Natural killer cell treated with Interleukin-12 subunit alpha and Interleukin-12 subunit beta and Interleukin-15 and Interleukin-18, amount 100 ng/mL, for 72 hours (primary cell): ENCODE data around the gene INHBC. TPM values are rescaled to one million over a fixed set of nuclear protein-coding genes. Genes with fewer than 3 reads are reported as not detected.
"Not testable (repeated sequence)": the region's sequence is repeated elsewhere in the genome, so short reads cannot be mapped to it uniquely, and the experiment has no call there.

ENCODE experiments used
- ATAC-seq, 2 donors: fragments of 150-1000 bp; cut with Tn5 transposase in 1 of 2; sonication (Bioruptor Pico), chemical (Tn5 transposase) in 1 of 2; 2 replicates each; pipeline ENCODE4 v1.10.0; 2021
- DNase-seq: peaks from one replicate; pipeline ENCODE4 v3.0.0; 2022; ENCODE audit warnings: low spot score
- H3K27ac Mint-ChIP-seq, 2 donors: 1 replicate in 1 of 2; 2 replicates in 1 of 2; pipeline ENCODE4 v1.8.0; 2022; ENCODE audit warnings: mixed read lengths in 2 of 2, mild to moderate bottlenecking in 1 of 2, moderate library complexity in 1 of 2
- H3K27me3 Mint-ChIP-seq, 2 donors: 1 replicate in 1 of 2; 2 replicates in 1 of 2; pipeline ENCODE4 v1.8.0; 2022; ENCODE audit warnings: mixed read lengths in 2 of 2
- H3K36me3 Mint-ChIP-seq: one replicate; pipeline ENCODE4 v1.8.0; 2022; ENCODE audit warnings: mixed read lengths
- H3K4me1 Mint-ChIP-seq, 2 donors: 1 replicate in 1 of 2; 2 replicates in 1 of 2; pipeline ENCODE4 v1.8.0; 2022; ENCODE audit warnings: low read depth in 2 of 2, mixed read lengths in 2 of 2, mild to moderate bottlenecking in 1 of 2
- H3K4me3 Mint-ChIP-seq: one replicate; pipeline ENCODE4 v1.8.0; 2022; ENCODE audit warnings: mixed read lengths
- H3K9me3 Mint-ChIP-seq: 2 replicates; pipeline ENCODE4 v1.8.0; 2022; ENCODE audit warnings: mixed read lengths
- total RNA-seq, 2 donors: library from RNA; stranded (reverse); gene quantifications; one replicate each; pipeline ENCODE4 v1.2.3, GENCODE V29; 2022

INHBC gene
- total RNA-seq, 2 donors from 2014 or later: not detected

DNA sequence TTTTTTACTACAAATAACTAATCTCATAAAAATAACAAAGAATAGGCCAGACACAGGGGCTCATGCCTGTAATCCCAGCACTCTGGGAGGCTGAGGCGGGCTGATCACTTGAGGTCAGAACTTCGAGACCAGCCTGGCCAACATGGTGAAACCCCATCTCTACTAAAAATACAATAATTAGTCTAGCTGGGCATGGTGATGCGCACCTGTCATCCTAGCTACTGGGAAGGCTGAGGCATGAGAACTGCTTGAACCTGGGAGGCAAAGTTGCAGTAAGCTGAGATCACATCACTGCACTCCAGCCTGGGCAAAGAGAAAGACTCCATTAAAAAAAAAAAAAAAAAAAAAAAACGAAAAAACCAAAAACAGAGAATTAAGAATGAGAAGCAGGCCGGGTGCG is 20.4 kb upstream of the INHBC start:
- not testable (repeated sequence) for H3K9me3 Mint-ChIP-seq, H3K27ac Mint-ChIP-seq, H3K36me3 Mint-ChIP-seq, H3K27me3 Mint-ChIP-seq, ATAC-seq, H3K4me3 Mint-ChIP-seq, DNase-seq
- peaks cover 11 to 16% of the 10 kb centered on the region in 2 donors for H3K4me1 Mint-ChIP-seq

DNA sequence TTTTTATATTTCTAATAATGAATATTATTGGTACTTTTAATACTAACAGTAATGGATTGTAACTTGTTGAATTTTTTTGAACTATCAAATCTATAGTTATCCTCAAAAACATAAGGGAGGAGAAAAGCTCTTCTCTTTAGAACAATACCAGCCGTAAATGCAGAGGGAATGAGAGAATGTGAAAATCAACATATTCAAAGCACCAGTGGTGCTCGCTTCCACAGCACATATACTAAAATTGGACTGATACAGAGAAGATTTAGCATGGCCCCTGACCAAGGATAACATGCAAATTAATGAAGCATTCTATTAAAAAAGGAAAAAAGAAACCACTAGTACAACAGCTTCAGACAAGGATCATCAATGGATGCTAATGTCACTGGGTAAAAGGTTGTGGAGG is 19.5 kb upstream of the INHBC start:
- Mint-ChIP-seq H3K27ac (no peak overlapping the region), H3K4me1 (peaks cover 16 to 22% of the 10 kb centered on the region in 2 donors), H3K9me3 (no peaks in the 10 kb centered on the region), H3K27me3 (no peaks in the 10 kb centered on the region), H3K4me3 (no peak overlapping the region), H3K36me3 (no peaks in the 10 kb centered on the region)
- DNase-seq (no peak), ATAC-seq (no peak)

DNA sequence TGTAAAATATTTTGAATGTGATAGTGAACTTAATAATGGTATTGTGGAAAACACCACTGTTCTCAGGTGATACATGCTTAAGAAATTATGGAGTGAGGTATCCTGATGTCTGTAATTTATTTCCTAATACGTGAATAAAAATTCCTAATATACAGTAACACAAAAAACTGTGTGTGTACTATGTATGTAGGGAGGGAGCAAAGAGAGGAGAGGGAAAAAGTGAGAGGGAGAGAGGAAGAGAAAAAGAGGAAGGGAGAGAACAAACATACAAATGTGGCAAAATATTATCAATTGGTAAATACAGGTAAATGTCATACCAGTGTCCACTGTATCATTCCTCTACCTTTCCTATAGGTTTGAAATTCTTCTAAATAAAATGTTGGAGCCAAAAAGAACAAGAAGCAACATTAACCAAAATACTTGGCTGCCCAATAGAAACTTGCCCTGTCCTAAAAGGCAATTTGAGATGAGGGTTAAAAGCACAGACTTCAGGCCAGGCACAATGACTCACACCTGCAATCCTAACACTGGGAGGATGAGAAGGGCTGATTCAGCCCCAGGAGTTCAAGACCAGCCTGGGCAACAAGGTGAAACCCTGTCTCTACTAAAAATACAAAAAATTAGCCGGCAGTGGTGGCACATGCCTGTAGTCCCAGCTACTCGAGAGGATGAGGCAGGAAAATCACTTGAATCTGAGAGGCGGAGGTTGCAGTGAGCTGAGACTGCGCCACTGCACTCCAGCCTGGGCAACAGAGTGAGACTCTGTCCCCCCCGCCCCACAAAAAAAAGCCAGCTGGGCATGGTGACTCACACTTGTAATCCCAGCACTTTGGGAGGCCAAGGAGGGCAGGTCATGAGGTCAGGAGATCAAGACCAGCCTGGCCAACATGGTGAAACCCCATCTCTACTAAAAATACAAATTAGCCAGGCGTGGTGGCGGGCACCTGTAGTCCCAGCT is 18.3 kb upstream of the INHBC start:
- Mint-ChIP-seq H3K4me3 (no peak overlapping the region), H3K4me1 (peaks cover 20 to 33% of the 10 kb centered on the region in 2 donors), H3K27me3 (no peaks in the 10 kb centered on the region), H3K36me3 (no peaks in the 10 kb centered on the region), H3K9me3 (no peaks in the 10 kb centered on the region), H3K27ac (no peak overlapping the region)
- DNase-seq (no peak), ATAC-seq (no peak)

DNA sequence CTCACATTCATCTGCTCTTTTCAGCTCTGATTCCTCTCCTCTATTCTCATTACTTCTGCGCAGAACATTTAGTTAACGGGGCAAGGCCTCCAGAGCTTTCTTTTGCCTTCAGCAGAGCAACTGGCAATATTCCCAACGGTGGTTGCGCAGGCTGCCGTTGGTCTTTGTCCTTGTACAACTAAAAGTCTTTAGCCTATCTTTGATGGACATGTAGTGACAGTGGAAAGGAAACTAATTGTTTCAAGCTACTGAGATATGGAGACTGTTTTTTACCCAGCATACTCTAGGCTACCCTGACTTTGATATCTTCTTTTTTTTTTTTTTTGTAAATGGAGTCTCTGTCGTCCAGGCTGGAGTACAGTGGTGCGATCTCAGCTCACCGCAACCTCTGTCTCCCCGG is 16.3 kb upstream of the INHBC start:
- peaks cover 23 to 33% of the 10 kb centered on the region in 2 donors for H3K4me1 Mint-ChIP-seq
- no peaks in the 10 kb centered on the region for H3K9me3 Mint-ChIP-seq
- H3K27ac Mint-ChIP-seq: no peak overlapping the region
- no peak overlapping the region for H3K4me3 Mint-ChIP-seq
- H3K27me3 Mint-ChIP-seq: no peaks in the 10 kb centered on the region
- DNase-seq (no peak), ATAC-seq (no peak)
- H3K36me3 Mint-ChIP-seq: no peaks in the 10 kb centered on the region

DNA sequence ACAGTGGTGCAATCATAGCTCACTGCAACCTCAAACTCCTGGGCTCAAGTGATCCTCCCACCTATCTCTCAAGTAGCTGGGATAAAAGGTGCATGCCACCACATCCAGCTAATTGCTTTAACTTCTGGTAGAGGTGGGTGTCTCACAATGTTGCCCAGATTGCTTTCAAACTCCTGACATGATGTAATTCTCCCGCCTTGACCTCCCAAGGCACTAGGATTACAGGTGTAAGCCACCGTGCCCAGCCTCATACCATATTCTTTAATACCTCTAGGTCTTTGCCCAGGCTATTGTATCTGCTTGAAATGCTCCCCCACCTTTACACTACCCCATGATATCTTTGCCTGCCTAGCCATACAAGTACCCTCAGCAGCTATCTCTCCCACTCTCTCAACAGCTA is 15.1 kb upstream of the INHBC start:
- Mint-ChIP-seq H3K4me3 (no peak overlapping the region), H3K4me1 (peaks cover 26 to 36% of the 10 kb centered on the region in 2 donors), H3K27me3 (no peaks in the 10 kb centered on the region), H3K36me3 (no peaks in the 10 kb centered on the region), H3K9me3 (no peaks in the 10 kb centered on the region), H3K27ac (no peak overlapping the region)
- ATAC-seq (no peak), DNase-seq (no peak)

DNA sequence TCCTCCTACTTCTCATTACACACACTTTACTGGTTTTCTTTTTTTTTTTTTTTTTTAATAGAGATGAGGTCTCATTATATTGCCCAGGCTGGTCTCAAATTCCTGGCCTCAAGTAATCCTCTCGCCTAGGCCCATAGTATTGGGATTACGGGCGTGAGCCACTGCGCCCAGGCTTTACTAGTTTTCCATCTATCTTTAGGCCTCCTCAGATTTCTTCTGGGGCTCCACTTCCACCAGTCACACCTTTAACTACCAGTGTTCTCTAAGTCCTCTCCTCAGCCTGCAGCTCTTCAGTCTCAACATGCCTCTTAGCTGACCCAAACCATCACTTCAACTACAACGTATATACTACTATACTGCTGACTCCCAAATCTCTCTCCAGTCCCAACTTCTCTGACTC is 14.1 kb upstream of the INHBC start:
- DNase-seq (no peak), ATAC-seq (no peak)
- Mint-ChIP-seq H3K4me1 (peaks cover 26 to 33% of the 10 kb centered on the region in 2 donors), H3K9me3 (no peaks in the 10 kb centered on the region), H3K36me3 (no peaks in the 10 kb centered on the region), H3K27ac (peak overlapping the region in 1 of 2 donors; percentile 1), H3K4me3 (no peak overlapping the region), H3K27me3 (no peaks in the 10 kb centered on the region)

DNA sequence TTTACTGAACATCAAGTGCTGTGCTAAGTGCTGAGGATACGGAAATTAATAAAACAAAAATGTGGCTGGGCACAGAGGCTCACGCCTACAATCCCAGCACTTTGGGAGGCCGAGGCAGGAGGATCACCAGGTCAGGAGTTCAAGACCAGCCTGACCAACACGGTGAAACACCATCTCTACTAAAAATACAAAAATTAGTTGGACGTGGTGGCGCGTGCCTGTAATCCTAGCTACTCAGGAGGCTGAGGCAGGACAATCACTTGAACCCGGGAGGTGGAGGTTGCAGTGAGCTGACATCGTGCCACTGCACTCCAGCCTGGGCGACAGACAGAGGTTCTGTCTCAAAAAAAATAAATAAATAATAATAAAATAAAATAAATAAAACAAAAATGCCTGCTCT is 7.6 kb upstream of the INHBC start:
- H3K36me3 Mint-ChIP-seq, H3K27me3 Mint-ChIP-seq, H3K4me3 Mint-ChIP-seq, ATAC-seq, H3K9me3 Mint-ChIP-seq, DNase-seq: not testable (repeated sequence)
- peak overlapping the region; percentile 6 to 46 for H3K27ac Mint-ChIP-seq
- peaks cover 30 to 32% of the 10 kb centered on the region in 2 donors for H3K4me1 Mint-ChIP-seq

DNA sequence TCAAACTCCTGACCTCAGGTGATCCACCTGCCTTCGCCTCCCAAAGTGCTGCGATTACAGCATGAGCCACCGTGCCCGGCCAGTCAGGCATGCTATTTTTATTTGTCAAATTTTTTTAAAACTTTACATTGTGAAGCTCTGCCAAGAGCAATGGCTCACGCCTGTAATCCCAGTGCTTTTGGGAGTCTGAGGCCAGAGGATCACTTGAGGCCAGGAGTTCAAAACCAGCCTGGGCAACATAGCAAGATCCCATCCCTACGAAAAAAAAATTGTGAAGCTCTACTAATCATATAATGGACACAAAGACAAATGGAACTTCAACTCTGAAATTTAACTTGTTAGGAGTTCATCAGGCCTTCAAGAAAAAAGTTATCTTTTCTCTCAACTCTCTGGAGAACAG is 5.6 kb upstream of the INHBC start:
- H3K27ac Mint-ChIP-seq: peak overlapping the region; percentile 100
- no peak for DNase-seq
- H3K36me3 Mint-ChIP-seq: no peaks in the 10 kb centered on the region
- no peaks in the 10 kb centered on the region for H3K9me3 Mint-ChIP-seq
- ATAC-seq: no peak
- H3K27me3 Mint-ChIP-seq: no peaks in the 10 kb centered on the region
- H3K4me1 Mint-ChIP-seq: peaks cover 27 to 32% of the 10 kb centered on the region in 2 donors
- H3K4me3 Mint-ChIP-seq: peak overlapping the region; percentile 95

DNA sequence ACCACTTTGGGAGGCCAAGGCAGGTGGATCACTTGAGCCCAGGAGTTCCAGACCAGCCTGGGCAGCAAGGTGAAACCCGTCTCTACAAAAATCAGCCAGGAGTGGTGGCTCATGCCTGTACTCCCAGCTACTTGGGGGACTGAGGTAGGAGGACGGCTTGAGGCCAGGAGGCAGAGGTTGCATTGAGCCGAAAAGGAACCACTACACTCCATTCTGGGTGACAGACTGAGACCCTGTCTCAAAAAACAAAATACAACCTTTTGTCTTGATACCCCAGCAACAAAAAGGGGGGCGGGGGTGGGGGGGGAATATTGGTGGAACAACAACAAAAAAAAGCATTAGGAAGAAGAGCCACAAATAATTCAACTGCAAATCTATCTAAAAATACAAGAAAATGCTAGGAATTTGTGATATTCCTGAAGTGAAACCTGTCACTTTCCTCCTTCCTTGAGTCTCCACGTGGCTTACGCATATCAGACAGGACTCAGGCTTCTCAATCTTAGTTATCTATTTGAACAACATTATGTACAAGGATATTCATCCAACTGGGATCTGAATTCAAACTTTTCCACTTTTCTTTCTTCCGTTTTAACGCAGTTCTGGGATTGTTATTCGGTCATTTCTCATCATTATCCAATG is 5.0 kb upstream of the INHBC start:
- no peak for ATAC-seq
- Mint-ChIP-seq H3K27ac (peak overlapping the region; percentile 100), H3K4me3 (peak overlapping the region; percentile 95), H3K4me1 (peaks cover 27 to 31% of the 10 kb centered on the region in 2 donors), H3K36me3 (no peaks in the 10 kb centered on the region), H3K9me3 (no peaks in the 10 kb centered on the region), H3K27me3 (no peaks in the 10 kb centered on the region)
- no peak for DNase-seq

DNA sequence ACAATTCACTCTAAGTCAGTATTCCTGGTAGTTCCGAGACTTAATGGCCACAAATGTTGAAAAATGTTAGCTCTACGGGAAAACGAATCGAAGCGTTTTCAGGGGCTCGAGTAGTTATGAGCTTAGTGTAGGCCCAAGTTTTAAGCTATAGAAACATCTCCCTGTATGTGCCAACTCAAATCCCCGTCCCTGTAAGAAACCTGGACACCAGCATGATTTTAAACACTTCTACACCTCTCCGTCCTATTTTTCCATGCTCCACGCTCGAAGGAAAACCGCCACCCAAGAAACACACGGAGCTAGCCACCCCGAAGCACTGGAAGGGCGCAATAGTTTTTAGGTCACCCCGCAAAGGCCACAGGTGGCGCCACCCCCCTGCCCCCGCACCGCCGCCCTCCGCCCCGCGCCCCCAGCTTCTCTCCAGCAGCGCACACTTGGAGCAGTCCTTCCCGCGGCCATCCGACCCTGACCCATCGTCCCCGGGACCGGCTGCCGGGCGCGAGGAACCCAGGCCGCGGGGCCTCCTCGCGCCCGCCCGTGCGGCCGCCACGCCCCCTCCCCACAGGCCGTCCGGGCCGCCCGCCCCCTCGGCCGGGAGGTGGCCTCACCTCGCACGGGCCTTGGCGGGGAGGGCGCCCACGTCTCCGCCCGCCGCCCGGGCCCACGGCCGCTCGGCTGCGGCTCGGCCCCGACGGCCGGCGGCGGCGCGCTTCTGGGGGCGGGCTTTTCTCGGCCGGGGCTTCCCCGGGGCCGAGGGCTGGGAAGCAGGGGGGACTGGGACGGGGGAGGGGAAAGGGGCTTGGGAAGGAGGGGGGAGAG is 4.3 kb upstream of the INHBC start:
- peak overlapping the region; percentile 95 for H3K4me3 Mint-ChIP-seq
- no peaks in the 10 kb centered on the region for H3K36me3 Mint-ChIP-seq
- H3K4me1 Mint-ChIP-seq: peaks cover 34 to 37% of the 10 kb centered on the region in 2 donors
- no peaks in the 10 kb centered on the region for H3K9me3 Mint-ChIP-seq
- ATAC-seq: peak; percentile 86
- DNase-seq: peak; percentile 85
- H3K27me3 Mint-ChIP-seq: no peaks in the 10 kb centered on the region
- peak overlapping the region; percentile 100 for H3K27ac Mint-ChIP-seq

DNA sequence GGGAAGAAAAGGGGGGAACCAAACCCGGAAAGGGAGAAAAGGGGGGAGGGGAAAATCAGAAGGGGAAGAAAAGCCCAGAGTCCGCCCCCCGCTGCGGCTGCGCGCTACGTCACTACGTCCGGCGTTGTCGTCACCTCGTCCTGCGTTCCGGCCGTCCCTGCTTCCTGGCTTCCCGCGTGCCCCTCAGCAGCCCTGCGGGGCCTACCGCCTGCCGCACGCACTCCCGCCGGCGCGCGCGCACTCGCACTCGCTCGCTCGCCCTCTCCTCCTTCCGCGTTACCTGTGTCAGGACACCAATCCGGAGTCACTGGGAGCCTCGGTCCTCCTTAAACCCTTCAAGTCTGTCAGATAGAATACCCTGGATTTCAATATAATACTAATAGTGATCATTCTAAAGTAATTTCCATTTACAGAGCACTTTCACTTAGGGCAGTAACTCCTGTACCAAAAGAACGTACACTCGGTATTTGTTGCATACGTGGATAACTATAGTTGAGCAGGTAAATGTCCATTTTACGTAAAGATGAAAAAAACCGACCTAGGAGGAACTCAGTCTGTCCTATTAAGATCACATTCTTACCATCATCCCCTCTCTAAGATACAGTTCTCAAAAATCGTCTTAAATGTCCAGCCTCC is 3.5 kb upstream of the INHBC start, which contains the start of gene R3HDM2:
Gene R3HDM2, minus strand, starts transcription at position 113 of the 636 bp plus-strand sequence. CDS start 120,615 bp downstream, outside the sequence.
- peak; percentile 97 for DNase-seq
- Mint-ChIP-seq H3K36me3 (no peaks in the 10 kb centered on the region), H3K9me3 (no peaks in the 10 kb centered on the region), H3K27me3 (no peaks in the 10 kb centered on the region), H3K27ac (peak within 1 kb of the TSS; percentile 100), H3K4me3 (peak within 1 kb of the TSS; percentile 95), H3K4me1 (peaks cover 37 to 41% of the 10 kb centered on the region in 2 donors)
- ATAC-seq: peak; percentile 95 to 96

DNA sequence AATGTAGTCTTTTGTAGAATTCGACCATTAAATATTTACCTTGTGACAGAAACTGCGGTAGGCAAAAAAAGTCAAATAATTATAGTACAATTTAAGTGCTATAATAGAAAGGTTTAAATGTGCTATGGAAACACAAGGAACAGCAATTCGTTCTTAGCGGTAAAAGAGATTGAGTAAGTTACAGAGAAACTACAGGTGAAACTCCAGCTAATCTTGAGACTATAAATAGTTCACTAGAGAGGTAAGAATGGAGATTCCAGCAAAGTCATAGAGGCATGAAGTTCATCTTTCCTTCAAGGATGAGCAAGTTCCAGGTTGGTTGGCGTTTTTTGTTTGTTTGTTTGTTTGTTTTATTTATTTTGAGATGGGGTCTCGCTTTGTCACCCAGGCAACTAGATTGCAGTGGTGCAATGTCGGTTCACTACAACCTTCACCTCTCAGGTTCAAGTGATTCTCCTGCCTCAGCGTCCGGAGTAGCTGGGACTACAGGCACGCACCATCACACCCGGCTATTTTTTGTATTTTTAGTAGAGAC is 2.9 kb upstream of the INHBC start:
- ATAC-seq: no peak
- Mint-ChIP-seq H3K9me3 (no peaks in the 10 kb centered on the region), H3K4me1 (peaks cover 37% of the 10 kb centered on the region in 2 donors)

DNA sequence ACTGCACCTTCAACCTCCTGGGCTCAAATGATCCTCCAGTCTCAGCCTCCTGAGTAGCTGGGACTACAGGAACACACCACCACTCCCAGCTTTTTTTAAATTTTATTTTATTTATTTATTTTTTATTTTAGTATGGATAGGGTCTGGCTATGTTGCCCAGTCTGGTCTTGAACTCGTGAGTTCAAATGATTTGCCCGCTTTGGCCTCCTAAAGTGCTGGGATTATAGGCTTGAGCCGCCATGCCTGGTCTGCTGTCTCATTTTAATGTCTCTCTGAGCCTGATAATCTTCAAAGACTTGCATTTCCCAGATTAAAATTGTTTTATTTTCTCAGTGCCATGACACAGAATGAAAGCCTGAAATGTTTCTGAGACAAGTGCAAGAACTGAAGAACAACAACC is 1.2 kb upstream of the INHBC start:
- no peaks in the 10 kb centered on the region for H3K9me3 Mint-ChIP-seq
- ATAC-seq (no peak), DNase-seq (no peak)
- no peak overlapping the region for H3K4me3 Mint-ChIP-seq
- H3K4me1 Mint-ChIP-seq: peaks cover 34 to 37% of the 10 kb centered on the region in 2 donors
- H3K27me3 Mint-ChIP-seq: no peaks in the 10 kb centered on the region
- no peaks in the 10 kb centered on the region for H3K36me3 Mint-ChIP-seq
- no peak overlapping the region for H3K27ac Mint-ChIP-seq

More for the DNA sequence above, 2.9 kb upstream of the INHBC start:
- Mint-ChIP-seq H3K27me3 (no peaks in the 10 kb centered on the region), H3K27ac (peak overlapping the region; percentile 100), H3K4me3 (peak overlapping the region; percentile 95), H3K36me3 (no peaks in the 10 kb centered on the region)
- DNase-seq: no peak
